Subcutaneous adipose tissue (tissue), 4 donors: ENCODE data around the gene NREP. TPM values are rescaled to one million over a fixed set of nuclear protein-coding genes. Genes with fewer than 3 reads are reported as not detected.

Experiments
- total RNA-seq, 4 donors: library from RNA; depleted of rRNA; stranded (reverse); fragments of >200 nt; gene quantifications; one replicate each; pipeline ENCODE4 v1.1.0, GENCODE V29; 2016
- TF ChIP-seq, protein P1 (sequence below): fragments of 450-650 bp; IDR thresholded peaks from one replicate; pipeline ENCODE4 v1.5.1; 2016; ENCODE audit warnings: low read depth, mild to moderate bottlenecking, control low read depth, antibody characterized with exemption, moderate library complexity

NREP gene
- total RNA-seq, 4 donors from 2014 or later = 3.9 to 8.5 (median 7.1) TPM

DNA sequence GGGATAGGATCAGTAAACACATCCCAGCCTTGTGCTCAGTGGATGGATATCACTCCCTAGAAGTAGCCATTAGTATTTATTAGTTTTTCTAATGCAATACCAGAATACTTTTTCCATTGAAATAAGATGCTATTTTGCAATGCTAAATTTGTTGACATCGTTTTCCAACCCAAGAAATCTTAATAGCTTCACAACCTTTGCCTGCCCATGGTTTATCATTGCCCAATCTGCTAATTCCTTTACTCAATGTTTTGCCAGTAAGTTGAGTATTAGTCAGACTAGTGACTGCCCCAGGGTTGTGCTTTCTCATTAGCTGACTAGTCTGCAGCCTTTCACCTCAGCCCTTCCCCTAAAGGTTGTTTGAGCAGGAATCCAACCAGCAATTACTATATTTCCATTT, 62.9 kb downstream of the NREP start:
- TF ChIP-seq, protein P1, sequence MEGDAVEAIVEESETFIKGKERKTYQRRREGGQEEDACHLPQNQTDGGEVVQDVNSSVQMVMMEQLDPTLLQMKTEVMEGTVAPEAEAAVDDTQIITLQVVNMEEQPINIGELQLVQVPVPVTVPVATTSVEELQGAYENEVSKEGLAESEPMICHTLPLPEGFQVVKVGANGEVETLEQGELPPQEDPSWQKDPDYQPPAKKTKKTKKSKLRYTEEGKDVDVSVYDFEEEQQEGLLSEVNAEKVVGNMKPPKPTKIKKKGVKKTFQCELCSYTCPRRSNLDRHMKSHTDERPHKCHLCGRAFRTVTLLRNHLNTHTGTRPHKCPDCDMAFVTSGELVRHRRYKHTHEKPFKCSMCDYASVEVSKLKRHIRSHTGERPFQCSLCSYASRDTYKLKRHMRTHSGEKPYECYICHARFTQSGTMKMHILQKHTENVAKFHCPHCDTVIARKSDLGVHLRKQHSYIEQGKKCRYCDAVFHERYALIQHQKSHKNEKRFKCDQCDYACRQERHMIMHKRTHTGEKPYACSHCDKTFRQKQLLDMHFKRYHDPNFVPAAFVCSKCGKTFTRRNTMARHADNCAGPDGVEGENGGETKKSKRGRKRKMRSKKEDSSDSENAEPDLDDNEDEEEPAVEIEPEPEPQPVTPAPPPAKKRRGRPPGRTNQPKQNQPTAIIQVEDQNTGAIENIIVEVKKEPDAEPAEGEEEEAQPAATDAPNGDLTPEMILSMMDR = no peak

DNA sequence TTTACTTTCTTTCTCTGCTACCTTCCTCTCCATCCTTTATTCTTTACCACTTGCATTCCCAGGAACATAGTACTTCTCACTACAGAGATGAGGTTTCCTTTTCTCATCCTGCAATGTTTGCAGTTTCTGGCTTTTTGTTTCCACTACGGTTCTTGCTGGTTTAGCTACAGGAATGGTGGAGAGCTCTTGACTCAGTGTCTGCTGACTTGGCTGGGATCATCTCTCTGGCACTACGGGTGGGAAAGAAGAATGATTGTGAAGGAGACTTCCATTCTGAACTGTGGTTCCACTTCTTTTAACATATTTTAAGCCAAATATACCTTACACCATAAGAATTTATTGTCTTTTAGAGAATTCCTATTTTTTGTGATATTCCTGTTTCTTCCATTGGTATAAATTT, 65.1 kb downstream of the NREP start:
- TF ChIP-seq, protein P1 = no peak

DNA sequence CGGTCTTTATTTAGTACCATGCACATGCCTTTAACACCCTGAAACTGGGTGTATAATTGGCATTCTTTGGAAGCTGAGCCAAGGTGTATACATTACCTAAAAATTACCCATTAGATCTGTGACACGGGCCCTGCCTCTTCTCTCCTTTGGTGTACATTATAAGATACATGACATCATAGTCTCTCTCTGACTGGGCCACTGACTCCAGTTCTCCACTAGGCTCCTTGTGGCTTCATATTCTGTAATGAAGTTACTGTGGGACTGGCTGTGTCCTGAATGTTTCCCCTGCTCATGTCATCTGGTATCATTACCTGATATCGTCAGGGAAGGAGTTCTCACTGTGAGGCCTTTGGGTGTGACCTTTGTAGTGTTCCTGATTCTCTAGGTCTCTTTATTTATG, 65.5 kb downstream of the NREP start:
- TF ChIP-seq, protein P1 = no peak

DNA sequence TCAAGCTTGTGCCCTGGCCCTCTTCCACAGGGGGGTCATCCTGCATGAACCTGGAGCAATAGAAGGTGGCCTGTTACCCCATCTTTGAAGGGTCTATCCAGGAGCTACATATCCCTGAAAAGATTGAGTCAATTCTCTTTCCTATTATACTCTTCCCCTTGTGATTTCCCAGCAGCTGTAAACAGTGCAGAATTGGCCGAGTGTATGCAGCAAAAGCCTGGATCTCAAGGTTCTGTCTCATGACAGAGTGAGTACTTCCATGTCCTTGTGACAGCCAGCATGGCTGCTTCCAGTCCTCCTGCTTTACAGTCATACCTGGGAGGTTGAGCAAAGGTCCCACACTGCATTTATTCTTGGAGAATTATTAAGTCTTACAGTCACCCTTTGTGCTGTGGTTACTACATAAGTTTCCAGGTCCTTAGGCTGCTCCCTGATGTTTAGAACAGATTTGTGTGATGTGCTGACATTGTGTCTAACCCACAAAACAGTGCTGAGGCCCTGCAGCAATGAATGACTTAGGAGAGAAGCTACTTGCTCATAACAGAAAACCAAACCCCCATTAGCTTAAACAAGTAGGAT, 67.5 kb downstream of the NREP start:
- TF ChIP-seq, protein P1 = no peak

DNA sequence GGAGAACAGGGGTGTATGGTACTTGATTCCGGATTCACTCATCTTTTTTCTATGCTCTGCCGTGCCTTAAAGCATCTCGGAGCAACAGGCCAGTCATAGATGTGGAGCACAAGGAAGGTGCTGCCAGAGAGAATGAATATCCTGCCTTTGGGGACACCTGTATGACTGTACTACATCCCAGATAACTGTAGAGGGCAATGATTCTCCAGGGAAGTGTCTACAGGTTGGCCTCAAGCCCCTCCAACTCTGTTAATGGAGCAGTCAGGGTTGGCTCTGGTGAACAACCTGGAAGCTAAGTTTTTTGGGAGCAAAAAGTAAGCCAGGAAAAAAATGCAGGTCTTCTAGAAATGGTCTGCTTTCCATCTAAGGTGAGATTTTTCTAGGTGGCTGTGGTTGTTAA, 71.0 kb downstream of the NREP start:
- TF ChIP-seq, protein P1 = no peak

DNA sequence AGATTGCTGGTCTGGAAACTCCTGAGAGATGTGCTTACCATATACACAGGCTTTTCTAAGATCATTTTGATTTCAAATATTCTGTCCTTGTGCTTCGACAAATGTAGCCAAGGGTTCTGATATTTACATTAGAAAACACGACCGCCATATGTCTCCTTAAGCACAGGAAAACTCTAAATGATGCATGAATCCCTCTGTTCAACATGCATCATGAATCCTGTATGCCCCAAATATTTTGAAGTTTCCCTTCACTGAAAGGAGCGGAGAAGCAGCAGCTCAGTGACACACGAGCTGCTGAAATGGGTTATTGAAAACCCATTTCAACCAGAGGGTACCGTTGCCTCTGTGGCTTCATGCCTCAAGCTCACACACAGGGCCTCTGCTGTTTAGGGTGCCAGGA, 74.4 kb downstream of the NREP start:
- TF ChIP-seq, protein P1 = no peak

DNA sequence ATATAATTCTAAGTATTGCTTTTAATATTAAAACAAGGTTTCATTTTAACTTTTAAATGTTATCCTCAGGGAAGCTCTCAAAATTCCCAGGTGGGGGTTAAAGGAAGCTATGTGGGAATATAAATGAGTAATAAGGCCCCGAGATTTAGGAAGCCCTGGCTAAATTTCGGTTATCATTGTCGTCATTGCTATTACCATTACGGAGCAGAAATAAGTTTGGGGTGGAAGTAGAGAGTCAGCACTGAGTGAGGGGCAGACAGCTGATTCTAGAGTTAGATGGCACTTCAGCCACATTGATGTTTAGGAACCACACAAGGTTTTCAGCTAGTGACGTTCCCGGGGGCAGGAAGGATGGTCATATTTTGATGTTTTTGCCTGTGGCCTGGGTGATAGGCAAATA, 74.9 kb downstream of the NREP start:
- TF ChIP-seq, protein P1 = no peak
